HFFc6 (cell line): ENCODE results near the gene SELENOP. TPM values are rescaled to one million over a fixed set of nuclear protein-coding genes. Genes with fewer than 3 reads are reported as not detected.

Experiments
- DNase-seq: peaks from one replicate; pipeline ENCODE4 v3.0.0-alpha.2; 2018
- H3K27ac Mint-ChIP-seq: 2 replicates; pipeline ENCODE4 v1.8.0; 2020; ENCODE audit warnings: mild to moderate bottlenecking, mixed read lengths
- H3K27me3 Mint-ChIP-seq: 2 replicates; pipeline ENCODE4 v1.8.0; 2021; ENCODE audit warnings: mild to moderate bottlenecking, moderate library complexity, mixed read lengths; ENCODE audit not compliant: insufficient read depth
- H3K36me3 Mint-ChIP-seq: 2 replicates; pipeline ENCODE4 v1.8.0; 2021; ENCODE audit warnings: low read depth, mixed read lengths
- H3K4me1 Mint-ChIP-seq: 2 replicates; pipeline ENCODE4 v1.8.0; 2020; ENCODE audit warnings: low read depth, mixed read lengths
- H3K4me3 Mint-ChIP-seq: 2 replicates; pipeline ENCODE4 v1.8.0; 2020; ENCODE audit warnings: mild to moderate bottlenecking, moderate library complexity, mixed read lengths
- H3K9me3 Mint-ChIP-seq: 2 replicates; pipeline ENCODE4 v1.8.0; 2020; ENCODE audit warnings: mild to moderate bottlenecking, mixed read lengths
- CTCF ChIP-seq: fragments of 200-600 bp; sonication (generic); IDR thresholded peaks from 2 replicates; pipeline ENCODE4 v1.5.0; 2021; ENCODE audit warnings: antibody characterized with exemption, mild to moderate bottlenecking
- total RNA-seq, 6 experiments: library from RNA; stranded (reverse); fragmentation: NEBNext Ultra II Directional; extraction: Animal tissue kit (Norgen Biotek cat#: 25700); gene quantifications; 2 replicates in 1 of 6; 3 replicates in 5 of 6; pipeline ENCODE4 v1.2.3, GENCODE V29; 2021

SELENOP gene
- total RNA-seq, 6 experiments from 2014 or later: 0.33 to 0.63 (median 0.47) TPM; not detected in 2

- no peaks in the 10 kb centered on the region for H3K36me3 Mint-ChIP-seq
- H3K9me3 Mint-ChIP-seq: no peaks in the 10 kb centered on the region
- DNase-seq: no peak
- no peak for TF ChIP-seq CTCF
- H3K4me1 Mint-ChIP-seq: peaks cover 8% of the 10 kb centered on the region
- no peak overlapping the region for H3K27ac Mint-ChIP-seq
- peaks cover 1% of the 10 kb centered on the region for H3K27me3 Mint-ChIP-seq
- H3K4me3 Mint-ChIP-seq: no peak overlapping the region
Observed at GRCh38 chr5:42842921-42843641, 31.4 kb upstream of the SELENOP start.

GRCh38 chr5:42840842-42841567 is 29.3 kb upstream of the SELENOP start:
- no peak overlapping the region for H3K4me3 Mint-ChIP-seq
- no peak for TF ChIP-seq CTCF
- peaks cover 8% of the 10 kb centered on the region for H3K4me1 Mint-ChIP-seq
- no peak overlapping the region for H3K27ac Mint-ChIP-seq
- no peaks in the 10 kb centered on the region for H3K9me3 Mint-ChIP-seq
- H3K27me3 Mint-ChIP-seq: peaks cover 2% of the 10 kb centered on the region
- H3K36me3 Mint-ChIP-seq: no peaks in the 10 kb centered on the region
- no peak for DNase-seq

GRCh38 chr5:42840269-42840668 is 28.6 kb upstream of the SELENOP start:
- Mint-ChIP-seq H3K27ac (no peak overlapping the region), H3K9me3 (no peaks in the 10 kb centered on the region), H3K4me1 (peaks cover 8% of the 10 kb centered on the region), H3K27me3 (peaks cover 2% of the 10 kb centered on the region), H3K36me3 (no peaks in the 10 kb centered on the region), H3K4me3 (no peak overlapping the region)
- DNase-seq: peak; percentile 33
- TF ChIP-seq CTCF: no peak

GRCh38 chr5:42839196-42839595 is 27.5 kb upstream of the SELENOP start:
- Mint-ChIP-seq H3K27ac (no peak overlapping the region), H3K36me3 (no peaks in the 10 kb centered on the region), H3K27me3 (peaks cover 4% of the 10 kb centered on the region), H3K4me1 (peaks cover 8% of the 10 kb centered on the region), H3K4me3 (no peak overlapping the region), H3K9me3 (no peaks in the 10 kb centered on the region)
- no peak for DNase-seq
- TF ChIP-seq CTCF: no peak

- no peaks in the 10 kb centered on the region for H3K36me3 Mint-ChIP-seq
- H3K4me1 Mint-ChIP-seq: peaks cover 8% of the 10 kb centered on the region
- no peak overlapping the region for H3K27ac Mint-ChIP-seq
- H3K9me3 Mint-ChIP-seq: no peaks in the 10 kb centered on the region
- no peak for DNase-seq
- peaks cover 6% of the 10 kb centered on the region for H3K27me3 Mint-ChIP-seq
- no peak overlapping the region for H3K4me3 Mint-ChIP-seq
- TF ChIP-seq CTCF: no peak
Observed at GRCh38 chr5:42837601-42838000, 25.9 kb upstream of the SELENOP start.
